Stomach (tissue), 4 donors: ENCODE results near the gene CACNA1E.

Source experiments
- POLR2A ChIP-seq, 4 donors: fragments of 450-650 bp; IDR thresholded peaks; one replicate each; pipeline ENCODE4 v1.6.1; 2016; ENCODE audit warnings: antibody characterized with exemption in 4 of 4, control low read depth in 2 of 4, mild to moderate bottlenecking in 1 of 4, moderate library complexity in 1 of 4
- POLR2AphosphoS5 ChIP-seq, 3 donors: sonication (generic); formaldehyde crosslinking; IDR thresholded peaks; one replicate each; pipeline ENCODE4 v1.6.1; 2016; ENCODE audit warnings: antibody characterized with exemption in 3 of 3
- TF ChIP-seq, protein P1 (sequence below), 7 experiments: fragments of 450-650 bp in 4 of 7; fragments of 200-600 bp in 3 of 7; sonication (generic) in 3 of 7; IDR thresholded peaks; one replicate each; pipeline ENCODE4 v1.5.1; 2016 to 2019; ENCODE audit warnings: antibody characterized with exemption in 7 of 7, control low read depth in 2 of 7, mild to moderate bottlenecking in 1 of 7

DNA sequence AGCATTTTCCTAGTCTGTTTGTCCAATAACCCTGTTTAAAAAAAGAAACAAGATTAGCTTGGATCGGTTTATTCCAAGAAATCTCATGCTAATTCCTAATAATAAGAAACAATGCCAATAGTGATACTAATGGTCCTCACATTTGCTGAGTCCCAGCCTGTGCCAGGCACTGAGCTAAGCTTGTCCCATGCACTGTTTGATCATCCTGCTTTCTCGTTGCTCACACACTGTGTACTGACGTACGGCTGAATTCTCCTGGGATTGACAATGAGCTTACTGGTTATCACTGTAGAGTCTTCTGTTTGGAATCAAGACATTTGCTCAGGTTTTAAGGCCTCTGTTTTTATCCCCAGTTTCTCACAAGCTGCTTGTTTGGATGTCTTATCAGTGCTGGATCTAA is 71.1 kb downstream of the CACNA1E start:
- no peak for TF ChIP-seq POLR2A (IDR thresholded peaks at IDR 0.05)
- TF ChIP-seq, protein P1, sequence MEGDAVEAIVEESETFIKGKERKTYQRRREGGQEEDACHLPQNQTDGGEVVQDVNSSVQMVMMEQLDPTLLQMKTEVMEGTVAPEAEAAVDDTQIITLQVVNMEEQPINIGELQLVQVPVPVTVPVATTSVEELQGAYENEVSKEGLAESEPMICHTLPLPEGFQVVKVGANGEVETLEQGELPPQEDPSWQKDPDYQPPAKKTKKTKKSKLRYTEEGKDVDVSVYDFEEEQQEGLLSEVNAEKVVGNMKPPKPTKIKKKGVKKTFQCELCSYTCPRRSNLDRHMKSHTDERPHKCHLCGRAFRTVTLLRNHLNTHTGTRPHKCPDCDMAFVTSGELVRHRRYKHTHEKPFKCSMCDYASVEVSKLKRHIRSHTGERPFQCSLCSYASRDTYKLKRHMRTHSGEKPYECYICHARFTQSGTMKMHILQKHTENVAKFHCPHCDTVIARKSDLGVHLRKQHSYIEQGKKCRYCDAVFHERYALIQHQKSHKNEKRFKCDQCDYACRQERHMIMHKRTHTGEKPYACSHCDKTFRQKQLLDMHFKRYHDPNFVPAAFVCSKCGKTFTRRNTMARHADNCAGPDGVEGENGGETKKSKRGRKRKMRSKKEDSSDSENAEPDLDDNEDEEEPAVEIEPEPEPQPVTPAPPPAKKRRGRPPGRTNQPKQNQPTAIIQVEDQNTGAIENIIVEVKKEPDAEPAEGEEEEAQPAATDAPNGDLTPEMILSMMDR (IDR thresholded peaks at IDR 0.05), result no peak
- TF ChIP-seq POLR2AphosphoS5 (IDR thresholded peaks at IDR 0.05), result no peak
